SHP77 (cell line): ENCODE data around the gene DCXR.
"Not testable (repeated sequence)": the region's sequence is repeated elsewhere in the genome, so short reads cannot be mapped to it uniquely, and the experiment has no call there.

Experiments
- DNase-seq, 2 experiments: peaks; one replicate each; lab custom pipeline; 2025; lab: John Stamatoyannopoulos, UW

The DCXR gene

DNA sequence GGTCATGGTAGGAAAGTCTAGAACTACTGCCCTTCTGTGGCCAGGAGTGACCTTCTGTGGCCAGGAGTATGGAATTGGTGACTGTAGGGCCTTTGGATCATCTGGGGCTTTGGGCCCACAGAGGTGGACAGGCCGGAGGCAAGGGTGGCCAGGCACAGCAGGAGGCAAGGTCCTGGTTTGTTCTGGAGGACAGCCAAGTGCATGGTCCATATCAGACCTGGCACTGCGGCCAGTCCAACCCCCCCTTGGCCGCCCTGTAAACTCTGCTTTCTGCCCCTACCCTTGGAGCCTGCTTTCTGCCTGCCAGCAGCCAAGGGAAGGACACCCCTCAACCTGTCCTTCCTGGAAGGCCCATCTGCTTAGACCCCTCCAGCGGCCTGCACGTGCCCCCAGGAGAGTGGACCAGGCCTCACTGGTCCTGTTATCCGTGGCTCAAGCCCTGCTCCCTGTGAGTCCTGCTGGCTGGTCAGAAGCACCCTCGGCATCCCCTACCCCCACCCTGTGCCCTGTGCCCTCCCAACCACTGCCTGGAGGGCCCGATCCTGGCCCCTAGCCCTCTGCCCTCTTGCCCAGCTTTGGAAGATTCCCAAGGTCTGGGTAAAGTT is 2.3 kb upstream of the DCXR start:
- DNase-seq = no peak

- DNase-seq = not testable (repeated sequence)
Measured at GRCh38 chr17:82038796-82039409, 1.4 kb upstream of the DCXR start.

- DNase-seq = no peak
Measured at GRCh38 chr17:82037889-82038195, 345 bp upstream of the DCXR start.

- DNase-seq = no peak
Measured at GRCh38 chr17:82036634-82037091, 834 bp downstream of the DCXR start.

DNA sequence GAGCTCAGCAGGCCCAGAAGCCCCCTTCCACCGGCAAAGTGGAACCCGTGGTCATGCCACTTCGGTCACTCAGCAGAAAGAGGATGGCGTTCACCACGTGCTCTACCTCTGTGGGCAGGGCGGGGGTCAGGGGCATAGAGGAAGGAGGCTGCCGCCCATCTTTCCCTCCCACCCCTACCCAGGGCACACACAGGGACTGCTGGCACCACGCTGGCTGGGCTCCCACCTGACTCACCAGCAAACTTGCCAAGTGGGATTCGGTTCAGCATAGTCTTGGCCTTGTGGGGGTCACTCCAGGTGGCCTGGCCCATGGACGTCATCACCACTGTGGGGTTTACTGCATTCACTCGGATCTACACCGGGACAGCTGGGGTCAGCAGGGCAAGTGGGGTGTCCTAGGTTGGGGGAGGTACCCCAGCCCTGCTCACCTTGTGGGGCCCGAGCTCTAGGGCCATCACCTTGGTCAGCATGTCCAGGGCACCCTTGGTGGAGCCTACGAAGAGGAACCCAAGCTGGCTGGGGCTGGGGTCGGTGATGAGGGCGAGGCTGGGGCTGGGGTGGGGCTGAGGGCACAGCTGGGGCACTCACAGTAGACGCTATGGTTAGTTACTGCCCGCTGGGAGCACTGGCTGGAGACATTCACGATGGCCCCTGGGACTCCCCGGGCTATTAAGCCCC is 1.4 kb downstream of the DCXR start:
- no peak for DNase-seq

DNA sequence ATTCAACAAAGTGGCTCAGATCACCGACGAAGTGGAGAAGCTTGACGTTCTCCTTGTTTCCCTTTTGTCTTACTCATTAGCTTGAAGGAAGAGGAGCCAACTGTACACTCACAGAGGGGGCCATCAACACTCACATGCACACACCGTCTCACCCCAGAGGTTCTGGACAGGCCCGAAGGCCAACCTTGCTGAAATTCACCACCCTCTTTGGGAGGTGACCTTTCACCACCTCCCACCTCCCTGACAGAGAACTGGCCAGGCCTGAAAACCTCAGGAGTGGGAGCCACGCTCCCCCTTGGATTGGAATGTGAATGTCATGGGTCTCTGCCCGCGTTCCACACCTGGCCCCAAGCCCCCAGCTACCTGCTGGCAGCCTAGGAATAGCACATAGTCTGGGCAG is 2.0 kb downstream of the DCXR start:
- DNase-seq = no peak

- no peak for DNase-seq
Measured at GRCh38 chr17:82034371-82035011, 3.0 kb downstream of the DCXR start.

- no peak for DNase-seq
Measured at GRCh38 chr17:82033359-82034085, 4.0 kb downstream of the DCXR start.

DNA sequence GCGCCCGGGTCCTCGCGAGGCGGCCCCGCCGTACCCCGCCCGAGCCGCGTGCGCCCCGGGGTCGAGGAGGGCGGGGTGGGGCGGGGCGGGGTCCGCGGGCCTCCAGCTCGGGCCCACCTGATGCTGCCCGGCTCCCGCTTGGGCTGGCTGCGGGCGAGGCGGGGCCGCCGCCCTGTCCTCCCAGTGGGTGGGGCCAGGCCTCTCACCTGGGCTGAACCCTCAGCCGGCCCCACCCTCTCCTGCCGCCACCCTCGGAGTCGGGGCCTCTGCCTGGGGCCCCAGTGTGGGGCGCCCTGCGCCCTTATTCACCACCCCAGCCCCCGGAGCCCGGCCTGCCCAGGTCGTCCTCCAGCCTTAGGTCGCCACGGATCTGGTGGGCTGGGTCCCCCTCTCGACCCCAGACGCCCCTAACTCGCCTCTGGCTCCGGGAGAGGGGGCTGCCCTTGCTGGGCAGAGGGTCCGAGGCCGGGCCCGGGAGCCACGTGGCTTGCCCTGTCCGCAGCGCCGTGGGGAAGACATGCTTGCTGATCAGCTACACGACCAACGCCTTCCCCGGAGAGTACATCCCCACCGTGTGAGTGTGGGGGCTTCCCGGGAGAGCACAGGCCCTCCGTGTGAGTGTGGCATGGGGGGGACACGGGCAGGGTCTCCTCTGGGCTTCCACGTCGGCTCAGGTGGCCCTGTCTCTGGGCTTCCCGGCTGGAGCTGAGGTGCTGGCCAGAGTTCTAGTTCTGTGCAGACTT is 5.4 kb downstream of the DCXR start:
- DNase-seq = peak in 1 of 2 experiments; percentile 31

DNA sequence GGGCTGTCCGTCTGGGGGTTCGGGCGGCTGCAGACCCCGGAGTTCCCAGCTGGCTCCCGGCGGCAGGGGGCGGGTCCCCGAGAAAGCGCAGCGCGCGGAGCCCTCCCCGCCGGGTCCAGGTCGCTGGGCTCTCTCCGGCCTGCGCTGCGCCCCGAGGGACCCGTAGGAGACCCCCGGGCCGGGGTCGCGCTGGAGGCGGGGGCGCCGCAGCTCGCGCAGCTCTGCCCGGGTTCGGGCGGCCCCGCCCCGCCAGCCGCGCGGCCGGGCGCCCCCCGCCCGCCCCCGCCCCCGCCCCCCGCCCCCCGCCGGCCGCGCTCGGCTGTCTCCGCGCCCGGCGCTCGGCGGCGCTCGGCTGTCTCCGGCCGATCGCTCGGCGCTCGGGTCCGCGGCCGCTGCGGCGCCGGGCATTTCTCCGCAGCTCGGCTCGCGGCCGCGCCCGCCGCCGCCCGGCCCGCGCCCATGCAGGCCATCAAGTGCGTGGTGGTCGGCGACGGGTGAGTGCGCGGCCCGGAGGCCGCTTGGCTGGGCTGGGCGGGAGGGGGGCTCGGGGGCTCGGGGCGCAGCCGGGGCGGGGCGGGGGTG is 6.1 kb downstream of the DCXR start, which contains the start of gene RAC3:
Gene RAC3, plus strand, starts transcription at position 376 of the 582 bp plus-strand sequence. Its CDS starts 84 bp downstream, at position 460.
- DNase-seq = peak in 1 of 2 experiments; percentile 39

DNA sequence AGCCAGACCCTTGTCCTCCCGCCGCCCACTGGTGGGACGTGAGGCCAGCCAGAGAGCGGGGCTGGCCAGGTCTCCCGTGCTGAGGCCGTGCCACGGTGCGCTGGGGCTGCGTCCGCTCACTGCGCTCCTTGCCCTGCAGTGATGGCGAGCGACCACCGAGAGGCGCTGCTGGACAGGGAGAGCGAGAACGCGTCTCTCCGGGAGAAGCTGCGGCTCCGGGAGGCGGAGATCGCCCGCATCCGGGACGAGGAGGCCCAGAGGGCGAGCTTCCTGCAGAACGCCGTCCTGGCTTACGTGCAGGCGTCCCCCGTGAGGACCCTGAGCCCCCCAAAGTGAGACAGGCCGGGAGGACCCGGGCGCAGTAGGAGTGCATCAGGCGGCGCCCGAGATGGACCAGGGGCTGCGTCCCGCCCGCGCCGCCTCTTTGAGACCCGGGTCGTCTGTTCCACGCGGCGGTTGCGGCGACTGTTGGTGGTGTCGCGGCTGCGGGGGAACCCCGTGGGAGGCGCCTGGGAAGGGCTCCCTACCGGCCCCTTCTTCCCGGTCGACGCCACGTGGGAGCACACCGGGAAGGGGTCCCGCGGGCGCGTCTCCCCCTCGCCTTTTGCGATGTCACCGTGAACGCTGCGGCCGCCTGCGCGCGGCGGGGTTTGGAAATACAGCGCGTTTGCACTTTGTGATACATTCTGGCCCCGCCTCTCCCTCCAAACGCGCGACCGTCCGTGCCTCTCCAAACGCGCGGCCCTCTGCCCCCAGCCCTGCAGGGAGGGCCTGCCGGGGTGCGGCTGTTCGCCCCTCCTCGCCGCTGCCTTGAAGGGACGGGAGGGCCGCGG is 6.8 kb downstream of the DCXR start:
- DNase-seq = peak; percentile 75 to 87

- peak; percentile 34 to 66 for DNase-seq
Measured at GRCh38 chr17:82029990-82030469, 7.5 kb downstream of the DCXR start.

- DNase-seq = no peak
Measured at GRCh38 chr17:82029391-82029790, 8.1 kb downstream of the DCXR start.

DNA sequence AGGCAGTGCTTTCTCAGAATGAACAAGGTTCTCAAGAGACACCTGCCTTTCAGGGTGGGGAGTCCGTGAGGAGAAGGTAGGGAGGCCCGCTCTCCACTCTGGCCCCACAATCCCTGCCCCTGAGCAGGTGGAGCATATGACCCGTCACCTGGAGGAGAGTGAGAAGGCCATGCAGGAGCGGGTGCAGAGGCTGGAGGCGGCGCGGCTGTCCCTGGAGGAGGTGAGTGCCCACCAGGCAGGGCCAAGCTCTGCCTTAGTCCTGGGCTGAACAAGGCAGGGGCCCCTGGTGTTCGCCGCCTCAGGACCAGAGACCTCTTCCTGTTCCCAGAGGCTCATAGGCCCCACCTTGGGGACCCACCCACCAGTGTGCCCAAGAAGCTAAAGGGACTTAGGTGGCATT is 8.5 kb downstream of the DCXR start:
- DNase-seq = no peak

DNA sequence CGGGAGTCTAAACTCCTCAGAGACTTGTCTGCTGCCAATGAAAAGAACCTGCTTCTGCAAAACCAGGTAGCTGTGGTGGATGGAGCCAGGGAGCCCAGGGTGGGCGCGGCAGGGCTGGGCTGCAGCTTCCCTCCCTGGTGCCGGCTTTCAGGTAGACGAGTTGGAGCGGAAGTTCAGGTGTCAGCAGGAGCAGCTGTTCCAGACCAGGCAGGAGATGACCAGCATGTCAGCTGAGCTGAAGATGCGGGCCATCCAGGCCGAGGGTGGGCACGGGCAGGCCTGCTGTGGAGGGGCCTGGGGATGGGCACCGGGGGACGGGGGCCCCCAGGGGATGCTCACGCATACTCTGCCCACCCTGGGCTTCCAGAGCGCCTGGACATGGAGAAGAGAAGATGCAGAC is 9.3 kb downstream of the DCXR start:
- no peak for DNase-seq

- DNase-seq = no peak
Measured at GRCh38 chr17:82025401-82026107, 11.9 kb downstream of the DCXR start.

DNA sequence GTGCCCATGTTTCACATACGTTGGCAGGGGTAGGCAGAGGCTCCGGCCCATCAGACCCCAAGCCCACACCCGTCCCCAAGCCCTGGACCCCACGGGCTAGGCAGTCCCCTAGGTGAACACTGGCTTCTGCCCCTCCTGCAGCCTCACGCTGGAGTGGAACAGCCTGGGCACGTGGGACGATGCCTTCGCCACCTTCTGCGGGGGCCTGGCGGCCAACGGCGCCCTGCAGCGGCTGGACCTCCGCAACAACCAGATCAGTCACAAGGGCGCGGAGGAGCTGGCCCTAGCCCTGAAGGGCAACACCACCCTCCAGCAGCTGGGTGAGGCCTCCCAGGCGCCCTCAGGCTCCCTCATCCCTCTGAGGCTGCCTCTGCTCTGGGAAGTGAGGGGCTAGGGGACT is 12.6 kb downstream of the DCXR start:
- no peak for DNase-seq

DNA sequence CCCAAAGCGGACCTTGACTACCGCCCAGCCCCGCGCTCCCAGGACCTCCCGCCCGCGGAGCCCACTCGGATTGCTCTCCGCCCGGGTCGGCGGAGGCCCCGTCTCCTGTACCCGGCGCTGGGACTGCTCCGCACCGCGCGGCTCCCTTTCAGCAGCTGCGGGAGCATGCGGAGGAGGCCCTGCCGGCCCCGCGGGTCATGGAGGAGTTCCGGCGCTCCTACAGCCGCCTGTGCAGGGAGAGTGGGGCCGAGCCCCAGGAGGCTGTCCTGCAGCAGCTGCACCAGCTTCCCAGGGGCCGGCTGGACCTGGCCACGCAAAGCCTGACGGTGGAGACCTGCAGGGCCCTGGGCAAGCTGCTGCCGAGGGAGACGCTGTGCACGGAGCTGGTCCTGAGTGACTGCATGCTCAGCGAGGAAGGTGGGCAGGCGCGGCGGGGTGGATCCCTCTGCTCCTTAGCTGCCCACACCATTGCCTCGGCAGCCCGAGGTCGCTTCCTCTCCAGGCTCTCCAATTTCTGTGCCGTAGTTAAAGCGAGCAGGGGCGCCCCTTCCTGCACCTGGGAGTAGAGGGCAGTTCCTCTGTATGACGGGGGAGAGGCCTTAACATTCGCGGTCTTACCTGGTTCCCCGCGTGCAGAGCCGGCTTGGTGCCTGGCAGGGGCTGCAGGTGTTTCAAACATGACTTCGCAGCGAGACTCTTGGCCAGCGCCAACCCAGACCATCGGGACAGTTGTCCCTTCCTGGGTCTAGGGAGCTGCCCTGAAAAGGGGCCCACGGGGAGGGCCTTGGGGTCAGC is 13.9 kb downstream of the DCXR start:
- peak; percentile 14 to 30 for DNase-seq
